ENCODE data around the gene GBP4.

The GBP4 gene

GRCh38 chr1:89175601-89176256 is 23.0 kb downstream of the GBP4 start, which contains the start of gene GBP7:
GBP7 (minus strand) TSS chr1:89176003; CDS start chr1:89171935, 4,068 bp downstream.
- Histone ChIP-seq H3K4me3 (ENCODE audit: low read depth, low read length) (no peak within 1 kb of the TSS), H3K9me3 (ENCODE audit: control insufficient read depth, insufficient read depth, low read depth, low read length) (no peaks in the 10 kb centered on the region), H3K36me3 (ENCODE audit: control insufficient read depth in 2 of 2, insufficient read depth in 1 of 2, low read length in 2 of 2) (no peaks in the 10 kb centered on the region), H3K27ac (ENCODE audit: extremely low read depth, low read depth, low read length) (no peak within 1 kb of the TSS), H3K4me1 (ENCODE audit: control insufficient read depth, insufficient read depth, low read length) (no peaks in the 10 kb centered on the region)
- TF ChIP-seq GLIS2 (tag by site-specific recombination; IDR thresholded peaks at IDR 0.05) (no peak), ZSCAN4 (tag by site-specific recombination; IDR thresholded peaks at IDR 0.05) (no peak), ZBTB17 (tag by site-specific recombination; IDR thresholded peaks at IDR 0.05) (no peak), ZNF354C (tag by site-specific recombination; IDR thresholded peaks at IDR 0.05; ENCODE audit: borderline replicate concordance, low read depth) (no peak), SP3 (tag by site-specific recombination; IDR thresholded peaks at IDR 0.05) (no peak), PBX3 (CRISPR knock-in tag; IDR thresholded peaks at IDR 0.05) (no peak), ZNF623 (tag by site-specific recombination; IDR thresholded peaks at IDR 0.05) (no peak), ZNF24 (tag by site-specific recombination; IDR thresholded peaks at IDR 0.05) (no peak), ZNF596 (tag by site-specific recombination; IDR thresholded peaks at IDR 0.05) (no peak), KLF8 (tag by site-specific recombination; IDR thresholded peaks at IDR 0.05) (no peak), YY2 (tag by site-specific recombination; IDR thresholded peaks at IDR 0.05) (no peak), ZNF404 (tag by site-specific recombination; IDR thresholded peaks at IDR 0.05) (no peak), ZNF600 (tag by site-specific recombination; IDR thresholded peaks at IDR 0.05) (no peak), ZNF530 (tag by site-specific recombination; IDR thresholded peaks at IDR 0.05; ENCODE audit: low read depth) (no peak), ZNF132 (tag by site-specific recombination; IDR thresholded peaks at IDR 0.05; ENCODE audit: borderline replicate concordance) (no peak), ELK4 (IDR thresholded peaks at IDR 0.05; ENCODE audit: borderline replicate concordance, low read depth, low read length) (no peak), FEZF1 (tag by site-specific recombination; IDR thresholded peaks at IDR 0.05) (no peak)
- POLR2A ChIA-PET, result no interaction called here
- CTCF ChIA-PET, result interaction anchor here (0.7 kb wide), 1 partner anchor 65 kb away, joined by 4 read pairs; no protein-coding TSS in a partner anchor

GRCh38 chr1:89174491-89174890 is 24.3 kb downstream of the GBP4 start:
- Histone ChIP-seq H3K27ac (ENCODE audit: extremely low read depth, low read depth, low read length) (no peak overlapping the region), H3K4me1 (ENCODE audit: control insufficient read depth, insufficient read depth, low read length) (no peaks in the 10 kb centered on the region), H3K4me3 (ENCODE audit: low read depth, low read length) (no peak overlapping the region), H3K9me3 (ENCODE audit: control insufficient read depth, insufficient read depth, low read depth, low read length) (no peaks in the 10 kb centered on the region), H3K36me3 (ENCODE audit: control insufficient read depth in 2 of 2, insufficient read depth in 1 of 2, low read length in 2 of 2) (no peaks in the 10 kb centered on the region)
- TF ChIP-seq ZNF169 (tag by site-specific recombination; IDR thresholded peaks at IDR 0.05) (no peak), GFI1B (tag by site-specific recombination; IDR thresholded peaks at IDR 0.05) (no peak), HOXD13 (CRISPR knock-in tag; IDR thresholded peaks at IDR 0.05; ENCODE audit: borderline replicate concordance) (no peak), KLF17 (tag by site-specific recombination; IDR thresholded peaks at IDR 0.05) (no peak), ZNF146 (tag by site-specific recombination; IDR thresholded peaks at IDR 0.05) (no peak)
- POLR2A ChIA-PET, result no interaction called here
- CTCF ChIA-PET, result interaction anchor here (0.6 kb wide), 1 partner anchor 859 kb away, joined by 3 read pairs; no protein-coding TSS in a partner anchor
